IMR-90 (cell line): Measurements from ENCODE around the gene KCNMA1. TPM values are rescaled to one million over a fixed set of nuclear protein-coding genes. Genes with fewer than 3 reads are reported as not detected.
A peak's percentile ranks its signal among the peaks of the same experiment; 100 is the strongest.

Experiments used
- ATAC-seq: fragments of 200-7000 bp; cut with Tn5 transposase; 2 replicates; pipeline ENCODE4 v1.9.1; 2020; ENCODE audit warnings: low read depth, mild to moderate bottlenecking, moderate library complexity
- BruUV-seq: library from RNA; stranded (reverse); fragments of 400-500 nt; replicated peaks from 2 replicates; lab custom pipeline; 2021; lab: Mats Ljungman, UMichigan
- CTCF ChIA-PET: fragments of 300-600 bp; formaldehyde crosslinking; extraction: SDS; loops from one replicate; lab custom pipeline; 2021; ENCODE audit warnings: antibody characterized with exemption; lab: Yijun Ruan, JAX
- POLR2A ChIA-PET: fragments of 300-600 bp; sonication (Branson Sonifier 250); formaldehyde crosslinking; loops from one replicate; lab custom pipeline; 2022; ENCODE audit warnings: antibody characterized with exemption; ENCODE audit not compliant: unreplicated experiment; lab: Charles Lee
- DNase-seq: peaks from one replicate; pipeline ENCODE4 v3.0.0; 2013
- H2AFZ ChIP-seq: replicated peaks from 2 replicates; pipeline ENCODE3; 2013; ENCODE audit warnings: low read length, mild to moderate bottlenecking; ENCODE audit not compliant: poor library complexity
- H2AK5ac ChIP-seq: 2 replicates; pipeline ENCODE4 v1.6.1; 2013; ENCODE audit warnings: low read depth, low read length, inconsistent platforms
- H2AK9ac ChIP-seq: replicated peaks from 2 replicates; pipeline ENCODE3; 2013; ENCODE audit warnings: mild to moderate bottlenecking, low read depth, low read length, moderate library complexity; ENCODE audit not compliant: poor library complexity
- H2BK120ac ChIP-seq: 2 replicates; pipeline ENCODE4 v1.6.1; 2013; ENCODE audit warnings: low read depth, low read length, inconsistent platforms
- H2BK15ac ChIP-seq: 3 replicates; pipeline ENCODE4 v1.6.1; 2013; ENCODE audit warnings: low read depth, low read length, inconsistent platforms
- H2BK20ac ChIP-seq: 2 replicates; pipeline ENCODE4 v1.6.1; 2013; ENCODE audit warnings: low read depth, mild to moderate bottlenecking, inconsistent platforms, low read length, moderate library complexity
- H2BK5ac ChIP-seq: 2 replicates; pipeline ENCODE4 v1.6.1; 2013; ENCODE audit warnings: mild to moderate bottlenecking, low read depth, low read length, inconsistent platforms; ENCODE audit not compliant: poor library complexity, severe bottlenecking
- H3K14ac ChIP-seq: replicated peaks from 2 replicates; pipeline ENCODE4 v1.6.1; 2013; ENCODE audit warnings: low read depth, low read length, inconsistent platforms
- H3K18ac ChIP-seq: 2 replicates; pipeline ENCODE4 v1.6.1; 2013; ENCODE audit warnings: low read depth, low read length, control low read depth
- H3K23ac ChIP-seq: 2 replicates; pipeline ENCODE4 v1.6.1; 2013; ENCODE audit warnings: low read depth, low read length, inconsistent platforms
- H3K27ac ChIP-seq: 2 replicates; pipeline ENCODE4 v1.5.1; 2013; ENCODE audit warnings: mild to moderate bottlenecking, control low read depth, low read length; ENCODE audit not compliant: insufficient read depth
- H3K27me3 ChIP-seq: 2 replicates; pipeline ENCODE4 v1.6.1; 2013; ENCODE audit warnings: low read length; ENCODE audit not compliant: control insufficient read depth, insufficient read depth
- H3K36me3 ChIP-seq: 2 replicates; pipeline ENCODE4 v1.6.1; 2013; ENCODE audit warnings: low read length, mixed read lengths; ENCODE audit not compliant: control insufficient read depth, insufficient read depth
- H3K4ac ChIP-seq: 2 replicates; pipeline ENCODE4 v1.6.1; 2013; ENCODE audit warnings: low read depth, low read length, inconsistent platforms
- H3K4me1 ChIP-seq: 2 replicates; pipeline ENCODE4 v1.6.1; 2013; ENCODE audit warnings: low read length, mixed read lengths; ENCODE audit not compliant: control insufficient read depth, insufficient read depth
- H3K4me2 ChIP-seq: 2 replicates; pipeline ENCODE4 v1.6.1; 2013; ENCODE audit warnings: low read depth, mild to moderate bottlenecking, control low read depth, low read length, moderate library complexity
- H3K4me3 ChIP-seq: 2 replicates; pipeline ENCODE4 v1.5.1; 2013; ENCODE audit warnings: low read depth, mild to moderate bottlenecking, control low read depth, low read length, moderate library complexity; ENCODE audit not compliant: insufficient read depth
- H3K56ac ChIP-seq: 2 replicates; pipeline ENCODE4 v1.6.1; 2013; ENCODE audit warnings: low read length, inconsistent platforms; ENCODE audit not compliant: insufficient read depth; ENCODE audit errors: extremely low read depth
- H3K79me1 ChIP-seq, 2 experiments: 2 replicates each; pipeline ENCODE4 v1.6.1; 2013; ENCODE audit warnings: low read length in 2 of 2, inconsistent platforms in 1 of 2, low read depth in 1 of 2
- H3K9ac ChIP-seq: 2 replicates; pipeline ENCODE4 v1.6.1; 2013; ENCODE audit warnings: low read depth, low read length, control low read depth
- H3K9me1 ChIP-seq: 2 replicates; pipeline ENCODE4 v1.6.1; 2013; ENCODE audit warnings: low read length, inconsistent platforms; ENCODE audit not compliant: insufficient read depth
- H3K9me3 ChIP-seq: 2 replicates; pipeline ENCODE4 v1.6.1; 2013; ENCODE audit warnings: low read length; ENCODE audit not compliant: control insufficient read depth, insufficient read depth
- H4K20me1 ChIP-seq: 2 replicates; pipeline ENCODE4 v1.6.1; 2013; ENCODE audit warnings: low read length, inconsistent platforms; ENCODE audit not compliant: insufficient read depth
- H4K5ac ChIP-seq: 2 replicates; pipeline ENCODE4 v1.6.1; 2013; ENCODE audit warnings: mild to moderate bottlenecking, low read depth, low read length, control low read depth
- H4K8ac ChIP-seq, 2 experiments: 2 replicates each; pipeline ENCODE4 v1.6.1; 2013; ENCODE audit warnings: low read depth in 2 of 2, low read length in 2 of 2, control low read depth in 1 of 2, inconsistent platforms in 1 of 2
- H4K91ac ChIP-seq: 2 replicates; pipeline ENCODE4 v1.6.1; 2013; ENCODE audit warnings: low read depth, low read length, inconsistent platforms; ENCODE audit not compliant: insufficient read depth
- MAZ ChIP-seq: IDR thresholded peaks from 2 replicates; pipeline ENCODE4 v1.6.1; 2012; ENCODE audit warnings: low read depth, mild to moderate bottlenecking, low read length, improper control_type of control experiment, moderate library complexity, borderline replicate concordance
- RAD21 ChIP-seq: IDR thresholded peaks from 2 replicates; pipeline ENCODE4 v1.6.1; 2012; ENCODE audit warnings: low read length, improper control_type of control experiment
- RFX5 ChIP-seq: IDR thresholded peaks from 2 replicates; pipeline ENCODE4 v1.8.0; 2012; ENCODE audit warnings: low read depth, mild to moderate bottlenecking, low read length, moderate library complexity
- WGBS, 2 experiments: methylation state at CpG; one replicate each; pipeline versions ENCODE4 v1.1.5 to v1.1.7; 2013; ENCODE audit warnings: missing lambda C conversion rate in 2 of 2; ENCODE audit not compliant: insufficient read length in 1 of 2; ENCODE audit errors: extremely low coverage in 2 of 2; 5-methylcytosine and 5-hydroxymethylcytosine counted together
- dilution Hi-C: fragments of 300-500 bp; cut with HindIII; formaldehyde crosslinking; loops from one replicate; pipeline ENCODE4 v1.14.3; 2018; ENCODE audit warnings: low sequenced_read_pairs; ENCODE audit not compliant: unreplicated experiment
- in situ Hi-C: fragments of 300-500 bp; cut with MboI; formaldehyde crosslinking; loops from 3 replicates; pipeline ENCODE4 v1.14.3; 2019; ENCODE audit warnings: low sequenced_read_pairs, inconsistent platforms, mixed read lengths
- intact Hi-C: fragments of 100-400 bp; cut with micrococcal nuclease; formaldehyde crosslinking; loops from 2 replicates; pipeline ENCODE4 v1.10.0; 2022
- polyA plus RNA-seq, 3 experiments: library from polyadenylated mRNA; depleted of rRNA; stranded (reverse); fragments of >200 nt; gene quantifications; 2 replicates each; pipeline ENCODE4 v1.2.3, GENCODE V29; 2012; ENCODE audit warnings: low replicate concordance in 1 of 3
- total RNA-seq: library from RNA; depleted of rRNA; stranded (reverse); fragments of >200 nt; gene quantifications from 2 replicates; pipeline ENCODE4 v1.2.3, GENCODE V29; 2012

The KCNMA1 gene
- total and polyA plus RNA-seq, 2 of the 4 experiments (the other 2 are of a cell fraction): 25.6 to 29.6 TPM

DNA sequence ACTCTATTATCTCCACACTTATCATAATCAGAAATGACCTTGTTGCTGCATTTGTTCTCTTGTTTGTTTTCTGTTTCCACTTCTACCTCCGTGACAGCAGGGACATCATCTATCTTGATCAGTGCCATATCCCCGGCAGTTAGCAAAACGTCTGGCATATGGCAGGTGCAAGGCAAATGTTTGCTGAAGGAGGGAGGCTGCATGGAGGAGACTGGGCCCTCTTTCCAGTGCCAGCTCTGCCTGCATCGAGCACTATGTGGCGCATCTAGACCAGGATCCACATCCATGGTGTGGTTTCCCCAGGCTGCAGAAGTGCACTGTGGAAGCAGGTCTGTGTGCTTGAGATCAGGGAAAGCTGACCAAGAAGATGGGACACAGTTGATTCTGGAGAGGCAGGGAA, 181.2 kb downstream of the KCNMA1 start:
- H3K4ac ChIP-seq: no peak overlapping the region
- in situ Hi-C loops (no loop called here), dilution Hi-C loops (no loop called here), intact Hi-C loops (no loop called here)
- WGBS, 2 experiments: 70% methylated on average over 5 of the region's 5 CpGs; no CpG with 5 or more reads in 1 of the 2 experiments
- no peak for ATAC-seq
- no peak overlapping the region for H4K5ac ChIP-seq
- H3K9me3 ChIP-seq: no peaks in the 10 kb centered on the region
- no peaks in the 10 kb centered on the region for H3K27me3 ChIP-seq
- H3K9ac ChIP-seq: no peak overlapping the region
- ChIA-PET POLR2A (no interaction called here), CTCF (no interaction called here)
- H2BK120ac ChIP-seq: no peak overlapping the region
- no peak overlapping the region for H4K91ac ChIP-seq
- H3K4me2 ChIP-seq: no peak overlapping the region
- no peak overlapping the region for H3K23ac ChIP-seq
- H3K56ac ChIP-seq: no peak overlapping the region
- H3K27ac ChIP-seq: no peak overlapping the region
- H3K9me1 ChIP-seq: peaks cover 5% of the 10 kb centered on the region
- TF ChIP-seq RFX5 (no peak), MAZ (no peak), RAD21 (peak; percentile 24; the same call in 1 of the 2 replicates)
- H2AK9ac ChIP-seq: no peak overlapping the region
- H3K18ac ChIP-seq: no peak overlapping the region
- no TSS peak for BruUV-seq
- H3K4me1 ChIP-seq: peaks cover 5% of the 10 kb centered on the region; the same call in 1 of the 2 replicates
- no peak overlapping the region for H2AFZ ChIP-seq
- H2BK15ac ChIP-seq: no peak overlapping the region
- H3K14ac ChIP-seq: no peak overlapping the region
- H2AK5ac ChIP-seq: no peak overlapping the region
- peak; percentile 7 for DNase-seq
- no peak overlapping the region for H2BK20ac ChIP-seq
- no peak overlapping the region for H4K8ac ChIP-seq
- H3K4me3 ChIP-seq: no peak overlapping the region
- H4K20me1 ChIP-seq: no peaks in the 10 kb centered on the region
- no peaks in the 10 kb centered on the region; a peak in 1 of 4 replicates for H3K79me1 ChIP-seq
- no peaks in the 10 kb centered on the region for H3K36me3 ChIP-seq
- no peak overlapping the region for H2BK5ac ChIP-seq
